Measurements from ENCODE around the gene PPA1.

The PPA1 gene

GRCh38 chr10:70272925-70273316 is 39.7 kb upstream of the PPA1 start:
- Histone ChIP-seq H3K4me3 (ENCODE audit: low read depth in 1 of 2, low read length in 1 of 2) (no peak overlapping the region), H3K4me1 (ENCODE audit: control insufficient read depth in 1 of 2, insufficient read depth in 1 of 2, low read depth in 1 of 2, low read length in 1 of 2) (no peaks in the 10 kb centered on the region), H3K27ac (no peak overlapping the region), H3K9me3 (no peaks in the 10 kb centered on the region), H3K27me3 (no peaks in the 10 kb centered on the region), H3K36me3 (no peaks in the 10 kb centered on the region)
- TF ChIP-seq CTCF (IDR thresholded peaks at IDR 0.05) = no peak

- H3K9me3 ChIP-seq = no peaks in the 10 kb centered on the region
- TF ChIP-seq CTCF (IDR thresholded peaks at IDR 0.05) = no peak
Measured at GRCh38 chr10:70271996-70272924, 39.0 kb upstream of the PPA1 start.

GRCh38 chr10:70270952-70271351 is 37.7 kb upstream of the PPA1 start:
- Histone ChIP-seq H3K4me3 (ENCODE audit: low read depth in 1 of 2, low read length in 1 of 2) (no peak overlapping the region), H3K4me1 (ENCODE audit: control insufficient read depth in 1 of 2, insufficient read depth in 1 of 2, low read depth in 1 of 2, low read length in 1 of 2) (no peaks in the 10 kb centered on the region), H3K27me3 (no peaks in the 10 kb centered on the region), H3K27ac (no peak overlapping the region), H3K36me3 (no peaks in the 10 kb centered on the region), H3K9me3 (no peaks in the 10 kb centered on the region)
- no peak for TF ChIP-seq CTCF (IDR thresholded peaks at IDR 0.05)

More at GRCh38 chr10:70271996-70272924, 39.0 kb upstream of the PPA1 start:
- Histone ChIP-seq H3K27ac (no peak overlapping the region), H3K4me3 (ENCODE audit: low read depth in 1 of 2, low read length in 1 of 2) (no peak overlapping the region), H3K4me1 (ENCODE audit: control insufficient read depth in 1 of 2, insufficient read depth in 1 of 2, low read depth in 1 of 2, low read length in 1 of 2) (no peaks in the 10 kb centered on the region), H3K27me3 (no peaks in the 10 kb centered on the region), H3K36me3 (no peaks in the 10 kb centered on the region)

GRCh38 chr10:70269741-70270140 is 36.5 kb upstream of the PPA1 start:
- no peaks in the 10 kb centered on the region for H3K9me3 ChIP-seq
- no peaks in the 10 kb centered on the region for H3K4me1 ChIP-seq (ENCODE audit: control insufficient read depth in 1 of 2, insufficient read depth in 1 of 2, low read depth in 1 of 2, low read length in 1 of 2)
- no peak overlapping the region for H3K27ac ChIP-seq
- peaks cover 6% of the 10 kb centered on the region for H3K27me3 ChIP-seq
- TF ChIP-seq CTCF (IDR thresholded peaks at IDR 0.05) = no peak
- H3K36me3 ChIP-seq = no peaks in the 10 kb centered on the region
- H3K4me3 ChIP-seq (ENCODE audit: low read depth in 1 of 2, low read length in 1 of 2) = no peak overlapping the region

GRCh38 chr10:70268376-70268775 is 35.1 kb upstream of the PPA1 start:
- no peak overlapping the region for H3K27ac ChIP-seq
- H3K27me3 ChIP-seq = peaks cover 7% of the 10 kb centered on the region
- H3K36me3 ChIP-seq = no peaks in the 10 kb centered on the region
- no peak overlapping the region for H3K4me3 ChIP-seq (ENCODE audit: low read depth in 1 of 2, low read length in 1 of 2)
- no peaks in the 10 kb centered on the region for H3K4me1 ChIP-seq (ENCODE audit: control insufficient read depth in 1 of 2, insufficient read depth in 1 of 2, low read depth in 1 of 2, low read length in 1 of 2)
- TF ChIP-seq CTCF (IDR thresholded peaks at IDR 0.05) = no peak
- no peaks in the 10 kb centered on the region for H3K9me3 ChIP-seq

Measured in neutrophil (primary cell).